Uterus (tissue), 2 donors: ENCODE results near the gene EPS8L2.

Source experiments
- POLR2A ChIP-seq, 2 donors: fragments of 450-650 bp; IDR thresholded peaks; one replicate each; pipeline ENCODE4 v1.6.1; 2016; ENCODE audit warnings: antibody characterized with exemption in 2 of 2, mild to moderate bottlenecking in 1 of 2, moderate library complexity in 1 of 2
- TF ChIP-seq, protein P1 (sequence below), 4 experiments: fragments of 200-600 bp in 2 of 4; fragments of 450-650 bp in 2 of 4; sonication (generic) in 2 of 4; IDR thresholded peaks; one replicate each; pipeline ENCODE4 v1.5.1; 2016 to 2019; ENCODE audit warnings: antibody characterized with exemption in 4 of 4, mild to moderate bottlenecking in 2 of 4, moderate library complexity in 1 of 4

- TF ChIP-seq, protein P1, sequence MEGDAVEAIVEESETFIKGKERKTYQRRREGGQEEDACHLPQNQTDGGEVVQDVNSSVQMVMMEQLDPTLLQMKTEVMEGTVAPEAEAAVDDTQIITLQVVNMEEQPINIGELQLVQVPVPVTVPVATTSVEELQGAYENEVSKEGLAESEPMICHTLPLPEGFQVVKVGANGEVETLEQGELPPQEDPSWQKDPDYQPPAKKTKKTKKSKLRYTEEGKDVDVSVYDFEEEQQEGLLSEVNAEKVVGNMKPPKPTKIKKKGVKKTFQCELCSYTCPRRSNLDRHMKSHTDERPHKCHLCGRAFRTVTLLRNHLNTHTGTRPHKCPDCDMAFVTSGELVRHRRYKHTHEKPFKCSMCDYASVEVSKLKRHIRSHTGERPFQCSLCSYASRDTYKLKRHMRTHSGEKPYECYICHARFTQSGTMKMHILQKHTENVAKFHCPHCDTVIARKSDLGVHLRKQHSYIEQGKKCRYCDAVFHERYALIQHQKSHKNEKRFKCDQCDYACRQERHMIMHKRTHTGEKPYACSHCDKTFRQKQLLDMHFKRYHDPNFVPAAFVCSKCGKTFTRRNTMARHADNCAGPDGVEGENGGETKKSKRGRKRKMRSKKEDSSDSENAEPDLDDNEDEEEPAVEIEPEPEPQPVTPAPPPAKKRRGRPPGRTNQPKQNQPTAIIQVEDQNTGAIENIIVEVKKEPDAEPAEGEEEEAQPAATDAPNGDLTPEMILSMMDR (IDR thresholded peaks at IDR 0.05), result no peak
- no peak for TF ChIP-seq POLR2A (IDR thresholded peaks at IDR 0.05)
Measured at GRCh38 chr11:724049-724777, 18.2 kb downstream of the EPS8L2 start.
